Cardiac muscle cell (in vitro differentiated cells and primary cell): ENCODE results near the gene CXXC4. TPM values are rescaled to one million over a fixed set of nuclear protein-coding genes. Genes with fewer than 3 reads are reported as not detected.

ENCODE experiments used
- DNase-seq, 2 donors: peaks; one replicate each; pipeline versions ENCODE4 v3.0.0 to v3.0.0-alpha.2; 2010 to 2017; ENCODE audit warnings: low read depth in 1 of 2, low spot score in 1 of 2
- H3K27ac ChIP-seq: fragments of 200-600 bp; sonication (generic); 2 replicates; pipeline ENCODE4 v1.5.1; 2016
- H3K27me3 ChIP-seq: fragments of 200-600 bp; sonication (generic); 2 replicates; pipeline ENCODE4 v1.6.0; 2016; ENCODE audit warnings: control low read depth
- H3K36me3 ChIP-seq: fragments of 200-600 bp; sonication (generic); 2 replicates; pipeline ENCODE4 v1.5.1; 2016; ENCODE audit warnings: control low read depth
- H3K4me1 ChIP-seq: fragments of 200-600 bp; sonication (generic); 2 replicates; pipeline ENCODE4 v1.8.1; 2017; ENCODE audit warnings: low read depth, mild to moderate bottlenecking, mixed run types
- H3K4me3 ChIP-seq: fragments of 200-600 bp; sonication (generic); 2 replicates; pipeline ENCODE4 v1.5.1; 2016; ENCODE audit warnings: mild to moderate bottlenecking
- H3K9me3 ChIP-seq: fragments of 200-600 bp; sonication (generic); 2 replicates; pipeline ENCODE4 v1.5.1; 2017; ENCODE audit warnings: low read depth, mild to moderate bottlenecking, control low read depth
- polyA plus RNA-seq: library from polyadenylated mRNA; unstranded; fragments of >200 nt; fragmentation: Nextera tagmentation; extraction: Ambion mirVana; gene quantifications from 2 replicates; pipeline ENCODE4 v1.2.1, GENCODE V29; 2016
- total RNA-seq: library from RNA; depleted of rRNA; stranded (reverse); fragments of >200 nt; gene quantifications from 2 replicates; pipeline ENCODE4 v1.2.3, GENCODE V29; 2016
- TF ChIP-seq, protein P1 (sequence below): IDR thresholded peaks from 2 replicates; pipeline ENCODE4 v1.5.1; 2012; ENCODE audit warnings: low read depth, mild to moderate bottlenecking, low read length

Gene CXXC4
- total and polyA plus RNA-seq, 2 experiments from 2014 or later, result 10.6 to 20.2 TPM

DNA sequence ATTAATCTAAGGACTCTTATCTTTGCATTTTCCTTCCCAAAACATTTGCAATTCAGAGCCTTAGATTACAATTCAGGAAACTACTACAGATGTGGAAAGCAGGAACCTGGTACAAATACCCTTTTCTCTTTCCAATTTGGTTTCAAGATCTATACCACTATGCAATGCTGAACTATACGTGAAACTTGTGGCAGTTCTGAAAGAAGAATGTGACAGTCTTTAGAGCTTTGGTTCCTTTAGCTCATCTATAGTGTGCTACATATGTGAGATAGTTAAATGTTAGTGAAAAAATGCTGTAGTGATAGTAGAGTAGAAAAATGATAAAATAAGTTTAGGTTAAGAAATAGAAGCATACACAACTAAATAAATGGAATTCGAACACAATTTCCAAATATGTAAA, 50.0 kb downstream of the CXXC4 start:
- H3K9me3 ChIP-seq, result no peaks in the 10 kb centered on the region
- DNase-seq, result no peak
- no peak overlapping the region for H3K4me3 ChIP-seq
- no peaks in the 10 kb centered on the region for H3K36me3 ChIP-seq
- H3K4me1 ChIP-seq, result no peaks in the 10 kb centered on the region
- no peaks in the 10 kb centered on the region for H3K27me3 ChIP-seq
- TF ChIP-seq, protein P1, sequence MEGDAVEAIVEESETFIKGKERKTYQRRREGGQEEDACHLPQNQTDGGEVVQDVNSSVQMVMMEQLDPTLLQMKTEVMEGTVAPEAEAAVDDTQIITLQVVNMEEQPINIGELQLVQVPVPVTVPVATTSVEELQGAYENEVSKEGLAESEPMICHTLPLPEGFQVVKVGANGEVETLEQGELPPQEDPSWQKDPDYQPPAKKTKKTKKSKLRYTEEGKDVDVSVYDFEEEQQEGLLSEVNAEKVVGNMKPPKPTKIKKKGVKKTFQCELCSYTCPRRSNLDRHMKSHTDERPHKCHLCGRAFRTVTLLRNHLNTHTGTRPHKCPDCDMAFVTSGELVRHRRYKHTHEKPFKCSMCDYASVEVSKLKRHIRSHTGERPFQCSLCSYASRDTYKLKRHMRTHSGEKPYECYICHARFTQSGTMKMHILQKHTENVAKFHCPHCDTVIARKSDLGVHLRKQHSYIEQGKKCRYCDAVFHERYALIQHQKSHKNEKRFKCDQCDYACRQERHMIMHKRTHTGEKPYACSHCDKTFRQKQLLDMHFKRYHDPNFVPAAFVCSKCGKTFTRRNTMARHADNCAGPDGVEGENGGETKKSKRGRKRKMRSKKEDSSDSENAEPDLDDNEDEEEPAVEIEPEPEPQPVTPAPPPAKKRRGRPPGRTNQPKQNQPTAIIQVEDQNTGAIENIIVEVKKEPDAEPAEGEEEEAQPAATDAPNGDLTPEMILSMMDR, result no peak
- H3K27ac ChIP-seq, result no peak overlapping the region

DNA sequence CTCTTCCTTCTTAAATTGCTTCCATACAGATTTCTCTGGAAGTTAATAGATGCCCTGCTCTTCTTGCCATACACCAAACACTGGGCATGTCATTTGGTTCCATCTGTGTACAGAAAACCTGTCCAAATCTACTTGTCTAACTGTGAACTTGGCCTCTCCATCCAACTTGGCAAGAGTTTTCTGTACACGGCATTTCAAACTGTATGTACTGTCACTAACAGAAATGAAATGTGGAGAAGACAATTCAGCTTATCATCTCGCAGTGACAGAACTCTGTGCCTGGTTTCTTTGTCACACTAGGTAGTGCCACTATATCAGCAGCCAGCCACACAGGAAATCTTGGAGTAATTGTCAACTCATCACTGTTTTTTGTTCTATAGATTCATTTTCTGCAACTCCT, 58.2 kb downstream of the CXXC4 start:
- H3K9me3 ChIP-seq, result no peaks in the 10 kb centered on the region
- H3K4me1 ChIP-seq, result no peaks in the 10 kb centered on the region
- no peaks in the 10 kb centered on the region for H3K36me3 ChIP-seq
- TF ChIP-seq, protein P1, result no peak
- H3K27ac ChIP-seq, result no peak overlapping the region
- DNase-seq, result no peak
- H3K4me3 ChIP-seq, result no peak overlapping the region
- H3K27me3 ChIP-seq, result no peaks in the 10 kb centered on the region

DNA sequence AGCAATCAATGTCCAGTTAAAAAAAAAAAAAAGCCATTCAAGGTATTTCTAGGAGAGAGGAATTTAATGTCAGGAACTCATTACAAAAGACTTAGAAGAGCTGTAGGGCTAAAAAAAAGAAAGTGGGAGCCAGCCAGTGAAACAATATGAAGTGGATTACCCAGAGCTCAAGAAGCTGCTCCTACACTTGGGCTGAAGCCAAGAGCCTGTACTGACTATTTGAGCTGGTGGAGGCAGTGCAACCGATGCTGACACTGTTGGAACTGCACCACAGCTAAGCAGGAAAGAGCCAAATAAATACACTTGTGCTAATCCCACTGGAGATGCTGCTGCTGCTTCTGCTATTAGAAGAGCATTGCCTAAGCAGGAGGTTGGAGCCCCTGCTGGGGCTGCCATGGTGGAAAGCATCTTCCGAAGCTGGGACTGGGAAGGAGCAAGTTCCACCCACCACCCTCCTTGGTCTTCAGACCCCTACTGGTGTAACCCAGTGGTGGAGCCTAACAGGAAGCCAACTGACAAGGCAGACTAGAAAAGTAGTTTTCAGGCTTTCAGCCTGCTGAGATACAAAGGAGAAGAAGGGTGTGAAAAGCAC, 65.4 kb downstream of the CXXC4 start:
- no peaks in the 10 kb centered on the region for H3K27me3 ChIP-seq
- H3K4me1 ChIP-seq, result peaks cover 11% of the 10 kb centered on the region
- DNase-seq, result no peak
- TF ChIP-seq, protein P1, result no peak
- H3K9me3 ChIP-seq, result no peaks in the 10 kb centered on the region
- no peaks in the 10 kb centered on the region for H3K36me3 ChIP-seq
- H3K4me3 ChIP-seq, result no peak overlapping the region
- H3K27ac ChIP-seq, result no peak overlapping the region

DNA sequence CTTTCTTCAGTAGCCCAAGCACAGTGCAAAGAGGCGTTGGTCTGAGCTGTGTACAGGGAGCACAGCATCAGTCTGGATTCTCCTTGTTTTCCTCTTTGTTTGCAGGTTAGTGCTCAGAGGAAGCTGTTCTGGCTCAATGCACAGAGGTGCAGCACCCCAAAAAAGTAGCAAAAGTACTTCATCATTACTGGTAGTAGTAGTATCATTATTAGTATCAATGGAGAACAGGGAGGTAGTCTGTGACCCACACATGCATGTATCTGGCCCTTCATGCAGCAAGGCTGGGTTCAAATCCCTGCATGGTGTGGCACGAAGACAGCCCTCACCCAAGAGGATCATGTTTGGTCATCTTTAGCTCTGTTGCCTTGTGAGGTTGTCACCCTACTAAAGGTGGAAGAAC, 68.7 kb downstream of the CXXC4 start:
- H3K27ac ChIP-seq, result no peak overlapping the region

DNA sequence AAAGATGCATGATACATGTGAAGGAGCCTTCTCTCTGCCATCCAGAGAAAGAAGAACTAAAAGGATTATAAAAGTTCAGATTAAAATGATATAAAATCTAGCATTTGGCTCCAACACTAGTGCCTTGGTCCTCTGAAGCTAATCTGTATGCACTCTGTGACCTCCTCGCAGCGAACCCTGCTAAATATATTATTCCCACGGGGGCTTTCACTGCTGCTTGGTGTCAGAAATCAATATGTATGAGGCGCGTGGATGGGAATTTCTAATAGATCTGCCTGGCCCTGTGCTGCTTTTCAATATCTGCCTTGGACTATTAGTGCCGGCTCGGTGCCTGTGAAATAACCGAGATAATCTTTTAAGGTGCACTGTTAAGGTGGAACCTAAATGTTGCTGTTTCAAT, 69.7 kb downstream of the CXXC4 start:
- H3K27ac ChIP-seq, result peak overlapping the region; percentile 24

More for the DNA sequence above, 68.7 kb downstream of the CXXC4 start:
- H3K36me3 ChIP-seq, result no peaks in the 10 kb centered on the region
- H3K9me3 ChIP-seq, result no peaks in the 10 kb centered on the region
- DNase-seq, result no peak
- H3K4me1 ChIP-seq, result peaks cover 24% of the 10 kb centered on the region
- H3K4me3 ChIP-seq, result no peak overlapping the region
- no peaks in the 10 kb centered on the region for H3K27me3 ChIP-seq
- TF ChIP-seq, protein P1, result no peak

More for the DNA sequence above, 69.7 kb downstream of the CXXC4 start:
- Histone ChIP-seq H3K4me1 (peaks cover 32% of the 10 kb centered on the region), H3K27me3 (no peaks in the 10 kb centered on the region), H3K9me3 (no peaks in the 10 kb centered on the region), H3K36me3 (no peaks in the 10 kb centered on the region), H3K4me3 (no peak overlapping the region)
- TF ChIP-seq, protein P1, result no peak
- peak in 1 of 2 donors; percentile 10 for DNase-seq
